HG03175 (cell line): Measurements from ENCODE around the gene GPSM3.
"Not testable (repeated sequence)": the region's sequence is repeated elsewhere in the genome, so short reads cannot be mapped to it uniquely, and the experiment has no call there.

ENCODE experiments used
- ATAC-seq: cut with Tn5 transposase; IDR thresholded peaks from one replicate; pipeline ENCODE4 v1.9.1; 2021; ENCODE audit warnings: mild to moderate bottlenecking, moderate library complexity; ENCODE audit not compliant: unreplicated experiment

Gene GPSM3

GRCh38 chr6:32203426-32204267, 11.2 kb upstream of the GPSM3 start:
- ATAC-seq: no peak

GRCh38 chr6:32202186-32202585, 9.7 kb upstream of the GPSM3 start:
- ATAC-seq: no peak

- ATAC-seq: no peak
Observed at GRCh38 chr6:32200711-32201475, 8.4 kb upstream of the GPSM3 start.

DNA sequence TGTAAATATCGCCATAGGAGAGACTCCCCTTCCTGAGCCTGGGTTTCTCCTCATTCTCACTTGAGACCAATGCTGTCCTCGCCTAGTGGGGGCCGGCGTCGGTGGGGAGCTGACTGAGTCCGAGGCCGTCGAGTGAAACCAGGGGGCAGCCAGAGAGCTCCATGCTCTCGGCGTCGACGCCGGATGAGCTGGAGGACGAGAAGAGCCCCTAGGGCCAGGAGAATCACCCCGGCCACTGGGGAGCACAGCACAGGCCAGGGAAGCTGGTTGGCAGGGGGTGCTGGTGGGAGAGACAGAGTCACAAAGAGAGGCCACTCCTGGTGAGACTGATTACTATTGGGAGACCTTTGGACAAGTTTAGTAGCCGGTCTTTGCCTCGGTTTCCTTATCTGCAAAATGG, 6.4 kb upstream of the GPSM3 start:
- ATAC-seq: no peak

DNA sequence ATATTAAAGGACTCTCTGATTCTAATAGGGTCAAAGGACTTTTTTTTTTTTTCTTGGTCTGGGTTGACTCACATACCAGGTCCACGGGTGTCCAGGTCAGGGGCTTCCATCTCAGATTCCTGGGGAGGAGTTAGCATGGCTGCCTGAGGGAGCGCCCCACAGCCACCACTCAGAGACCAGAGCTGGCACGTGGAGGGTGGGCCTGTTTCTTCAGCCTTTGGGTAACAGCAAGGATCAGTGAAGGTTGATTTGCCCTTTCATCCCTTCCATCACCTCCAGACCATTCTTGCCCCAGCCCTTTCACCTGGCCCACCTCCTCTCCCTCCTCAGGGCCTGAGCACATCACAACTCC, 5.9 kb upstream of the GPSM3 start:
- ATAC-seq: no peak

DNA sequence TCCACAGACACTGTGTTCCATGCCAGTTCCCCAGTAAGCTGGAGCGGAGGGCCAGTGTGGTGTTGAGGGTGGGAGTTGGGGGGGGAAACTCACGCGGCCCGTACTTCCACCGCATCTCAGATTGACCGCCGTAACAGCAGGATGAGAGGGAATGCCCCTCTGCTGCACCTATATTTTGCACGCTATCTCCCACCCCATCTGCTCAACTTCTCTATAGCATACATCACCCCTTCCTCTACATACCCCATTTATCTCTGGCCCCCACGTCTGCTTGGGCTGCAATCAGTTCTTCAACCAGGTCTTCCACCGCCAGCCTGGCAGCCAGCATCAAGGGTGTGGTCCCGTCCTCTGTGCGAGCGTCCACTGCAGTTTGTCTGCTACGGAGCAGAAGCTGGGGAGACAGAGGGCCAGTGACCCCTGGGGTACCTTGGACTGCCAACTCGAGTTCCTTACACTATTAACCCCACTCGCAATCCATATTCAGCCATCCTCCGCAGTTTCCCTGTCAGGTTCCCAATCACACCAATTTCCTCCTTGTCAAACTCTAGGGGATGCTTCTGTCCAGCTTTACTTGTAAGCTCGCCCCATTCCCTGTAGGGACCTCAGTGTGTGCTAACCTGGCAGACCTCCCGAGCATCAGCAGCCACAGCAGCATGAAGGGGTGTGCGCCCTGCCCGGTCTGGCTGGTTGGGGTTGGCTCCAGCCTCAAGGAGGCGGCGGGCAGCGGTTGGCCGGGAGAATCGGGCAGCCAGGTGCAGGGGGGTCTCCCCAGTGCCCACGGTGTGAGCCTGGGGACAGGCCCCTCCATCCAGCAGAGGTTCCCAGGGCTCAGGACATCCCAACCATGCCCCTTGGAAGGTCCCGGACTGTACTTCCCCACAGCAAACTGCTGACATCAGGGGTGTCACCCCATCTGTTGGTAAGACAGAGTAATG, 4.5 kb upstream of the GPSM3 start:
- no peak for ATAC-seq

DNA sequence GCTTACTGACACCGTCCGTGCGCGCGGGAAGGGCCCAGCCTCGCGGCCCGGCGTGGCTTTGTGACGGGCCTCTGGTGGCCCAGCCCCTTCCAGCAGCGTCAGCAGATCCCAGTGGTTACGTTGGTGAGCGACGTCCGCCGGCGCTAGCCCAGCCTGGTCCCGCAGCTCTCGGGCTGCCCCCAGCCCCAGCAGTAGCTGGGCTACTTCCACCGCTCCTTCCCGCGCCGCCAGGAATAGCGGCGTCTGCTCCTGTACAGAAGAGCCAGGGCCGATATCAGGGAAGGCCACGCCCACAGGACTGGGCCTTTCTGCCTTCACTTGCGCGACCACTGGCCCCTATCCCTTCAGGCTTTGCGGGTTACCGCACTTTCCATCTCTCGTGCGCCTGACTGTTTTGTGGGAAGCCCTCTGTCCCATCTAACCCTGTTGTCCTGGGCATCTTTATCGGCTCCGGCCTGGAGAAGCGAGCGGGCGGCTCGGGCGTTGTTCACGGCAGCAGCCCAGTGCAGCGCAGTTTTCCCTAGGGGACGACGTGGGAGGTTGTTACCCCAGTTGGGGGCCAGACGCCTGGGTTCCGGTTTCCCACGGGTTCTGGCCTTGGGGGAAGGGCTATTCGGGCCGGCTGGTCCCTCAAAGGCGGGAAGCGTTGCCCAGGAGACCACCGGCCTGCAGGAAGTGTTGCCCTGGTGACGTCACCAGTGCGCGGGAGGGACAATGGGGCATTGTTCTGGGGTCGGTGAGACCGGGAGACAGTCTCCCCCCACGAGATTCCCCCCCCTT, 3.6 kb upstream of the GPSM3 start:
- ATAC-seq: peak; percentile 73

- ATAC-seq: peak; percentile 73
Observed at GRCh38 chr6:32195652-32195901, 3.1 kb upstream of the GPSM3 start.

- no peak for ATAC-seq
Observed at GRCh38 chr6:32194825-32195651, 2.6 kb upstream of the GPSM3 start.

GRCh38 chr6:32194388-32194787, 1.9 kb upstream of the GPSM3 start:
- ATAC-seq: no peak

DNA sequence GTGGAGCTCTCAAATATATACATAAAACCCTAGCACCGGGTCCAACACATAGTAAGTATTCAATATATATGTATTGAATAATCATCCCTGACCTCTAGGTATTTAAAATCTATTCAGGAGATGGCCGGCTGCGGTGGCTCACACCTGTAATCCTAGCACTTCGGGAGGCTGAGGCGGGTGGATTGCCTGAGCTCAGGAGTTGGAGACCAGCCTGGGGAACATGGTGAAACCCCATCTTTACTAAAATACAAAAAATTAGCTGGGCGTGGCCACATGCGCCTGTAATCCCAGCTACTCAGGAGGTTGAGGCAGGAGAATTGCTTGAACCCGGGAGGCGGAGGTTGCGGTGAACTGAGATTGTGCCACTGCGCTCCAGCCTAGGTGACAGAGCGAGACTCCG, 653 bp upstream of the GPSM3 start:
- ATAC-seq: not testable (repeated sequence)

DNA sequence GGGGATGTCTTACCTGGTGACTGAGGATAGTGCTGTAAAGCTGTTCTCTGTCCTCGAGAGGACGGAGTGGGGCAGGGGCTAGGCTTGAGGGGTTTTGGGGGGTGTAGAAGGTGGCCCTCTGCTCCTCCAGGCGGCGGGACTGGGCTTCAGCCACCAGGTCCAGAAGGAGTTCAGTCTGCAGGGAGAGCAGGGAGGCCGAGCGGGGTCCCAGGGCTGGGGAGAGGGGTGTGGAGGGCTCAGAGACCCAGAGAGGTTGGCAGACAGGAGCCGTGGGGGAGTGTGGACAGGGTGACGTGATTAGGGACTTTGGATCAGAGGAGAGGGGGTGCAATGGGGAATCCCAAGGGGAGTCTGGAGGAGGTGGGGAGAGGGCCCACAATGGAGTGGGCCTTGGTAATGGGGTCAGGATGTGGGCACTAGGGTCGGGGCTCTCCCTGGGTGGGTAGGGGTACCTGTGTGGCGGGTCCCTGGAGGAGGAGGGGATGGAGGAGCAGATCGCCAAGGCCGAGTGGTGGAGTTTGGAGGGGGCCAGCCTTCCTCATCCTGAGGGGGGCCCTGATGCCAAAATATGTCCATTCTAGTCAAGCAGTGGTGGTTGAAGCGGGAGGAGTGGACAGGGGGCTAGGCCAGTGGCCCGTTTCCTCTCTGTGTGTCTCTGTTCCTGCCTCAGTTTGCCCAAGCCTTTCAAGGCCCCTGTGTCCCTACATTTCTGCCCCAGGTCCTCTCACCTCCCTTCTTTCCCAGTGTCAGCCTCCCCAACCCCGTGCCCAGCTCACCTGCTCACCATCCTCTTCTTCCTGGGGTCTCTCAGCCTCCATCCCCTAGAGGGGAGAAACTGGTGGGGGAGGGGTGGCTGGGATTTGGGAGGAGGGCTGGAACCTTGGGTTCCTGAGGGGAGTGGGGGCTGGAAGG, 491 bp downstream of the GPSM3 start:
- ATAC-seq: no peak

DNA sequence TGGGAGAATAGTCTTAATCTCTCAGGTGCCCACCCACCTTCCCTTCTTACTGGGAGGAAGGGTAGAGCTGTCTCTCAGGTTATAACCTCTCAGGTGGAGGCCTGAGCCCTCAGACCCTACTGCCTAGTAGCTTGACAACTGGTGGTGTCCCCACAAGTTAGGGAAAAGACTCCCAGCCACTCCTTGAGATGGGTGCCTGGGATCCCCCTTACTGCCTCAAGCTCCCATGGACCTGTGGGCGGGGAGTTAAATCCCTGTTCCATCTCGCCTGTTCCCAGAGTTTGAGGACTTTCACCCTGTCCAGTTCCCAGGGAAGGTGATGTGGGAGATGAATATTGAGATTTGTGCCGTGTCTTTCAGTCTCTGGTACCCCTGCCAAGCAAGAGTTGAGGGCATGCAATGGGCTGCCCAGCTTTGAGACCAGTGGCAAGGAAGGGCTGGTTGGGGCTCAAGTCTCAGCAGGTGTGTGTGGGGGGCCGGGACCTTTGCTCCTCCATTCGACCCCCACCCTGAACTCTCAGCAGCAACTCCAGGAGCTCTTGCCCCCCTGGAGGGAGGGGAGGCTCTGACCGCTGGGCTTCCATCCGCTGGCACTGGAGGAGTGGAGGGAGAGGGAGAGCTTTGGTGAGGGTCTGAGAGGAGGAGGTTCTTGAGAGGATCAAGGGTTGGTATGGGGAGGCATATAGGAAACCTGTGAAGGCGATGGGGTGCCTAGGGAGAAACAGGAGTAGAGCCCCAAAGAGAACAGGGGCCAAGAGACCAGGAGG, 1.3 kb downstream of the GPSM3 start:
- no peak for ATAC-seq

GRCh38 chr6:32190054-32190851, 2.2 kb downstream of the GPSM3 start, which contains the start of gene PBX2:
Gene PBX2 (minus strand): TSS chr6:32190202. CDS start chr6:32189915, 287 bp downstream.
- peak; percentile 41 for ATAC-seq

DNA sequence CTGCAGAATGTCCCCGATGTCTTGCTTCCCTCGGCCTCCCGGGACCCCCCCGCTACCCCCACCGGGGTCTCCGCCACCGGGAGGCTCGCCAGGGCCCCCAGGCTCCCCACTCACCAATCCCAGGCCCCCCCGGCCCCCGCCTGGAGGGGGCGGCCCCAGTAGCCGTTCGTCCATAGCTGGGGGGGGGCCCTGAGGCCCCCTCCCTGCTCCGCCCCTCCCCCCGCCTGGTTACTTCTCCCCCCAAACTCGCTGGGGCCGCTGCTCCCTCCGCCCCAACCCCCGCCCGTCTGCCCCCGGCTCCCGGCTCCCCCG, 2.7 kb downstream of the GPSM3 start:
- ATAC-seq: no peak

DNA sequence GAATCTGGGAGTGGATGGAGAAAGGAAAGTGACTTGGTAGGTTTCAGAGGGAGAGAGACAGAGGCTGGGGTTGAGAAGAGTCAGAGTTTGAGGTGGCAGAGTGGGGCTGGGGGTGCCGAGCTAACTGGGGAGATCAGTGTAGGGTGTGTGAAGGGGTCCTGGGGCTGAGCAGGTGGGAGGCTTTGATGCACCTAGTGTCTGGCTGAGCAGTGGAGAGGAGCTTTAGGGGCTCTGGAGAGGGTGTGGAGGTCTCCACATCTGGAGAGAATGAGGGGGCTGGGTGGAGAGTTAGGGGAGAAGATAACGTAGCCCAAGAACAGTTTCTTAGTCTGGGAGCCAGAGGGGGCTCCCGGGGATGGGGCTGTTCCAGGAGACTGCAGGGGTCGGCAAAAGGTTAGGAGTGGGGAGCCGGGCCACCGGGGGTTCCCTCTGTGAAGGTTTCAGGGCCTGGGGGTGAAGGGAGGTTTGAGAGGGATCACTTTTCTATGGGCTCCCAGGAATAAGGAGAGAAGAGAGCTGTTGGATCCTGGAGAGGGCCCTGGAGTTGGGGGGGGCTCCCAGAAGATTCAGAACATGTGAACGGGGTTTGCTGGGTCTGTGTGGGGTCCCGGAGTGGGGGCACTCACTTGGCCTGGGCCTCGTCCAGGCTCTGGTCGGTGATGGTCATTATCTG, 3.2 kb downstream of the GPSM3 start:
- ATAC-seq: no peak
